HFF-Myc (cell line): Measurements from ENCODE around the gene MBOAT1.

ENCODE experiments used
- DNase-seq: peaks from one replicate; pipeline ENCODE4 v3.0.0-alpha.2; 2011; ENCODE audit warnings: low read depth; ENCODE audit errors: extremely low read depth
- H3K4me3 ChIP-seq: replicated peaks from 2 replicates; pipeline ENCODE4 v1.5.1; 2011; ENCODE audit warnings: low read depth, mild to moderate bottlenecking, control low read depth, low read length
- TF ChIP-seq, protein P1 (sequence below): IDR thresholded peaks from 2 replicates; pipeline ENCODE4 v1.5.1; 2012; ENCODE audit warnings: mild to moderate bottlenecking, low read depth, low read length, control low read depth; ENCODE audit errors: missing control alignments

The MBOAT1 gene

GRCh38 chr6:20118892-20119291 lies 93.4 kb downstream of the MBOAT1 start:
- TF ChIP-seq, protein P1, sequence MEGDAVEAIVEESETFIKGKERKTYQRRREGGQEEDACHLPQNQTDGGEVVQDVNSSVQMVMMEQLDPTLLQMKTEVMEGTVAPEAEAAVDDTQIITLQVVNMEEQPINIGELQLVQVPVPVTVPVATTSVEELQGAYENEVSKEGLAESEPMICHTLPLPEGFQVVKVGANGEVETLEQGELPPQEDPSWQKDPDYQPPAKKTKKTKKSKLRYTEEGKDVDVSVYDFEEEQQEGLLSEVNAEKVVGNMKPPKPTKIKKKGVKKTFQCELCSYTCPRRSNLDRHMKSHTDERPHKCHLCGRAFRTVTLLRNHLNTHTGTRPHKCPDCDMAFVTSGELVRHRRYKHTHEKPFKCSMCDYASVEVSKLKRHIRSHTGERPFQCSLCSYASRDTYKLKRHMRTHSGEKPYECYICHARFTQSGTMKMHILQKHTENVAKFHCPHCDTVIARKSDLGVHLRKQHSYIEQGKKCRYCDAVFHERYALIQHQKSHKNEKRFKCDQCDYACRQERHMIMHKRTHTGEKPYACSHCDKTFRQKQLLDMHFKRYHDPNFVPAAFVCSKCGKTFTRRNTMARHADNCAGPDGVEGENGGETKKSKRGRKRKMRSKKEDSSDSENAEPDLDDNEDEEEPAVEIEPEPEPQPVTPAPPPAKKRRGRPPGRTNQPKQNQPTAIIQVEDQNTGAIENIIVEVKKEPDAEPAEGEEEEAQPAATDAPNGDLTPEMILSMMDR: no peak
- no peak for DNase-seq
- H3K4me3 ChIP-seq: no peak overlapping the region

DNA sequence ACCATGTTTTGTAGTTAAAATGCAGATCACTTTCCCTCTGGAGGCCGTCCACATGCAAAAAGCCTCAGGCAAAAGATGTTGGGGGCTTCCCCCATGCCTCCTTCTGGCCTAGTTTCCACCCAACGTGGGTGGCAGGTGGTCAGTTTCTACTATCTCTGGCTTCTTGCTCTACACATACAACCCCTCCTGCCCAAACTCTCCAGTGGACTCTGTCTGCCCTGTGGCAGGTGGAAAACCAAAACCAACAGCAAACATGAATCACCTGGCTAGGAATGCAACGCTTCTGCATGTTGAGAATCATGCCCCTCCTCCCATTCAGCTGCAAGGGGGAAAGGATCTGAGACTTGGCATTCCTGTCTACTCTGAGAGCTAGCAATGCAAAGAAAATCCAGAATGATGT lies 94.8 kb downstream of the MBOAT1 start:
- H3K4me3 ChIP-seq: no peak overlapping the region
- DNase-seq: no peak
- TF ChIP-seq, protein P1: no peak

DNA sequence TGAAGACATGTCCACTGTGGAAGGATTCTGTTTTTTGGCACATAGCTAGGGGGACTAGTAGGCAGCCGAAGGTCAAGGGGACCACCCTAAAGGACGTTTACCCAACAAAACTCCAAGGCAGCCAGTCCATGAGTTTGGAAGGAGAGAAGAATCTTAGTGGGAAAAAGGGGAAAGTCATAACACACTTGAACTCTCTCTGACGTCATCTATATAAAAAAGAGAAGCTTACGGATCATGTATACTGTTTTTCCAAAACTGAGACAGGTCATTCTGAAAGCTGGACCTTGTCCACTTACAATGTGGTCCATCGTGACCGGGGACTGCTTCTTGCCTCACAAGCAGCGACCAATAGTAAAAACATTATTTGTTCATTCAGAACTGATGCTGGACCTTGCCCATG lies 95.5 kb downstream of the MBOAT1 start:
- DNase-seq: no peak
- no peak overlapping the region for H3K4me3 ChIP-seq
- TF ChIP-seq, protein P1: no peak

DNA sequence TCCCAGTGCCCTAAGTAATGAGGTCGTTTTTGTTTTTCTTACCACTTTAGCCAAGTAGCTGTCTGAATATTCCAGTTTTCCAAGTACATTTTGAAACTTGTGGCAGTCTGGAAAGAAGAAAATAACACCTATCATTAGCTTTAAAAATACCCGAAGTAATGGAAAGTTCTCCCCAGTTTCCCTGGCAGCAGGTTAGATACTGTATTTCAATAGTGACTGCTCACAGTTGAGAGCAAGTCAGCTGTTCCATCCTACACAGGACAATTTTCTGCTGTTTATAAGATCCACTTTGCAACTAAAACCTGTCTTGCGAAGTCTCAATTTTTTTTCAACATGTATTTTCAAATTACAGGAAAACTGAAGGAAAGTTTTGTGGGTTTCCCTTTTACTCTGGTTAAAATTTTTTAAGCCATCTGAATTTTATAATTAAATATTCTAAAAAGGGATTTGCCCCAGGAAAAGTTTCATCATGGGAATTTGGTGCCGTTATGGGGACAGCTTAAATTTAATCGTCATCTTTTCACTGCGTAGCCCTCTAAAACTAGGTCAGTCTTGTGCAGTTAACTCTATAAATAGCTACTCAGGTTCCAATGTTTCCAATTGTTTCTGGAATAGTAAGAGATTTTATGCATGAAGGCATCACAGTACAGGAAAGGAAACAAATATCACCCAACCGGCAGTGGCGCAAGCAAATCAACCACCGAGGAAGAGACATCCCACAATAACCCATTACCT lies 96.9 kb downstream of the MBOAT1 start:
- no peak overlapping the region for H3K4me3 ChIP-seq
- TF ChIP-seq, protein P1: no peak

DNA sequence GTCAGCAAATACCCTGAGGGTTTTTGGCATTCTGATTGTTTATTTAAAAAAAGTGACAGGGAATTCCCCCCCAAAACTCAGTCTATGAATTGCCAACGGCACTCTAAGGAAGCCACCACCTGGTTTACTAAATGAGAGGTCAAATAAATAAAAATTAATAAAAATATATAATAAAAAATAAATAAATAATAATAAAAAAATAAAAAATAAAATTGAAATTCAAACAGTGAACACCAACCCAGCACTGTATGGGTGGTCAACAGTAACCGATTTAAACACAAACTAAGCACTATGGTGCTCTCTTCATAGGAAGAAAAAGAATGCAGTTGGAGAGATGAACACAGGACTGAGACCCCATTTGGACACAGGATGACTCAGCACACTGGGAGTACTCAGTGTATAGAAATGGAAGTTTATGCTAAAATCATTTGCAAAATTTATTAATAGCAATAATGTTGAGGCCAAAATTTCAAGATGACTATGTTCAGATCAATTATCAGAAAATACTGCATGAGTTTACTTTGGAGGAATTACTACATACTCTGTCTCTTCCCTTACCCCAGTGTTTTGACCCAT lies 98.5 kb downstream of the MBOAT1 start:
- TF ChIP-seq, protein P1: no peak
- no peak for DNase-seq
- H3K4me3 ChIP-seq: no peak overlapping the region

More for the DNA sequence above, 96.9 kb downstream of the MBOAT1 start:
- DNase-seq: no peak

- TF ChIP-seq, protein P1: no peak
- H3K4me3 ChIP-seq: no peak overlapping the region
- no peak for DNase-seq
Observed at GRCh38 chr6:20112841-20113240, 99.4 kb downstream of the MBOAT1 start.
